ENCODE data around the gene CRHR2.

CRHR2 gene

DNA sequence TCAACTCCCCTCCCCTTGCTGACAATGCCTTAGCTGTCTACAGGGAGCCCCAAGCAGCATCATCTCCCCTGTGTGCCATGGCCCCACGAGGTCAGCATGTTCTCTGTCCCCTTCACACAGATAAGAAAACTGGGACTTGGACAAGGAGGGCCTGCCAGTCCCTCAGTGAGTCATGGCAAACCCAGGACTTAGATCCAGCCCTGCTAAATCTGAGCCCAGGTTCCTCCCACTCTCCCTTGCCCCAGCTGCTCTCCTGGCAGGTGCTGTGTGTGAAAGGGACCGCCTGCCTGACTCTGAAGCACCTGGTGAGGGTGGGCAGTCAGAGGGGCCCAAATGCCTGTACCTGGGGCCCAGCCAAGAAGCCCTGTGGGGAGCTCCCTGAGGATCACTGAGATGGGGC is 7.4 kb downstream of the CRHR2 start:
- peak; percentile 57 for DNase-seq

DNA sequence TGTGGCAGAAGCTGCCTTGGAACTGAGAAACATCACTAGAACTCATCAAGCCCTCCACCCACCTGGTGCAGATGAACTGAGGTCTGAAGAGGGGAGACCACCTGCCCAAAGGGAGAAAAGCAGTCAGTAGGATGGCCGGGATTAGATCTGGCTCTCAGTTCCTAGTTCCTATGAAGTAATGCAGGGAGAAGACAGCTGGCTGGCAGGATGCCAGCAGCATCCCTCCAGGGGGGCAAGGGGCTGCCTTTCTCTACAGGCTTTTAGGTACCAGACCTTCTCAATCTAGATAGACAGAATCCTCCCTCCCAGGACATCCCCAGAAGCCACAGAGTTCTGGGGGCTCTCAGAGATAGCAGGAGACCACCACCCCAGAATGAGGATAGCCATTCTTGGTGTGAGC is 7.8 kb downstream of the CRHR2 start:
- DNase-seq, result peak; percentile 20

DNA sequence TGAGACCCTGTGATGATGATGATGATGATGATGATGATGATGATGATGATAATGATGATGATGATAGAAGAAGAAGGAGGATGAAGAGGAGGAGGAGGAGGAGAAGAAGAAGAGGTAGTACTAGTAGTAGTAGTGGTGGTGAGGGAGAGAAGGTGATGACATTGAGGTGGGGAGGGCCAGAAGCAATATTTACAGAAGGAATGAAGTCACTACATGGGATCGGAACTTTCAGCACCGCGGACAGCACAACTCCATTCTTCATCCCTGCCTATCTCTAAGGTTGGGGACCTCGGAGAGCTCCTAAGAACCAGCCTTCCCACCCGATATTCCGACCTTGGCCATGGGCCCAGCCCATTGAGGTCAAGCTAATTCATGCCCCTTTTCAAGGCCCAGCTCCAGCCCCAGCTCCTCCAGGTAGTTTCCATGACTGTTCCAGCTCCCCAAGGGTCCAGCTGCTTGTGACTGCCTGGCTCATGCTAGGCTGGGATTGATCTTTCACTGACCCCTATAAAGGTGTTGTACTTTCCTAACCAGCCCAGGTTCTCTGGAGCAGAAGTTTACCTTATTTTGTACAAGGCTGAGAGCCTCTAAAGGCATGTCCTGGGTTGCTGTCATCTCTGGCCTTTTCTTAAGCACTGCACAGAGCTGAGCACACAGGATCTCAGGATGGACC is 10.3 kb downstream of the CRHR2 start:
- no peak for DNase-seq

DNA sequence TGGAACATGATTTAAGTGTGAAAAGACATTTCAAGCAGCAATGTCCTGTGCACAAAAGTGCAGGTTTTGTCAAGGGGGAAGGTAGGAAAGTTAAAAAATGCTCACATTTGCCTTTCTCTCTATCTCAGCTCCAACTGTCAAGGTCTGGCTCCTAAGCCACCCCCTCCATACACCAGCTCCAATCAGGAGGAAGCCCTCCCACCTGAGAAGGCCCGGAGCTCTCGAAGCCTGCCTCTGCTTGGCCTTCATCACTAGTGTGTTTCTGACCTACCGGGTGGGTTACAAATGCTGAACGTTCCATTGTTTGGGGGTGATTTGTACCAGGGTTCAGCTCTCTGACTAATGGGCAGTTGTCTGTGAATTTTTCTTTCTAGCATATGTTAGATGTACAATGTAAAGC is 14.2 kb downstream of the CRHR2 start:
- no peak for DNase-seq

DNA sequence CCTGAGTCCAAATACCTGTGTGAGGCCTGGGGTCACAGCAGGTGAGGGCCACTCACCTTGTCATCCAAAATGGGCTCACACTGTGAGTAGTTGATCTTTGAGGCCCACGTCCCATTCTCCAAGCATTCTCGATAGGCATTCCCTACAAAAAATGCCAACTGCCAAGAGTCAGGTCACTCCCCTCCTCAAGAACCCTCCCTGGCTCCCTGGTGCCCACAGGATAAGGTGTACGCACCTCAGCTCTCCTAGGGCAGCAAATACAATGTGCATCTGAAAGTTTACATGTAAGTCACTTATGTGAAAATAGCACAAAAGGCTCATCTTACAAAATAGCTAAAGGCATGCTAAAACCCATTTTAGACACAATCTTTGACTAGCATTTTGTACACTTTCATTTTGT is 15.1 kb downstream of the CRHR2 start:
- DNase-seq, result no peak

- DNase-seq, result no peak
Observed at GRCh38 chr7:30665449-30665848, 16.8 kb downstream of the CRHR2 start.

DNA sequence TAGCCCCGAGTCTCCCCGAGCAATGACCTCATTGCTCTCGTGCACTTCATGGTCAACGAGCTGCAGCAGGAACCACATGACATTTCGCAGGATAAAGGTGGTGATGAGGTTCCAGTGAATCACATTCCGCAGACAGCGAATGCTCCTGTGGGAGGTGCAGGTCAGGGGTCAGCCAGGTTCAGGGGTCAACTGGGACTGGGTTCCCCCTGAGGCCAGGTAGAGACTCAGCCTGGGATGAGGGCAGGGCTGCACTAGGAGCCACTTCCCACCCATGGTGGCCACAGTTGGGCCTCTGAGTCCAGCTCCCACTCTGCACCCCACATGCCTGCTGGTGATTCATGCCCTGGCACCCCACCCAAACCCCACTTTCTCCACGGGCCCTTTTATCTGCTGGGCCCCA is 17.2 kb downstream of the CRHR2 start:
- DNase-seq, result no peak

DNA sequence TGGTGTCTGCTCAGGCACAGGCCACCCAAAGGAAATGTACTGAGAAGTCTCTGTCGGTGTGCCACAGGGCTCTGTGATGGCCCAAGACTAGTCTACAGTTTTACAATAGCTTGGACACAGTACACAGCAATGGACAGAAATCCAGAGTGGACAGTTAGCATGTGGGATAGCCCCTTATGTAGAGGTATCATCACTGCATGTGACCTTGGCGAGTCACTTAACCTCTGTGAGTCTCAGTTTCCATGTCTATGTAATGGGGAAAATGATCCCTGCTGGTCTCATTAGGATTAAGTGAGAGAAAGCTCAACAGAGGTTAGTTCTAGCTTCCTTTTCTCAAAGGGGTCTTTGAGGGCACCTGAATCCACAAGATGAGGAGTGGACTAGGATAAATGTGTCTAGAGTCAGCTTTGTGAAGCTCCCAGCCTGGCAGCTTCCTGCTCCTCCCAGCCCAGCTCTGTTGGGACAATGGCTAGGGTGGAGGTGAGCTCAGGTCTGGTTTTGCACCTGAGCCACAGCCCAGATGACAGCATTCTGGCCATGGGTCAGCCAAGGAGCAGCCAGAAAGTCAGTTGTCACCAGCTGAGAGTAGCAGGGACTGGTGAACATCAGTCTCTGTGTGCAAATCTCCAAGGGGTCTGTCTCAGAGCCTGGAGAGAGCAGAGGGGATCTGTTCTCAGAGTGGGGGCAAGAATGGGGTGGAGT is 17.9 kb downstream of the CRHR2 start:
- no peak for DNase-seq

DNA sequence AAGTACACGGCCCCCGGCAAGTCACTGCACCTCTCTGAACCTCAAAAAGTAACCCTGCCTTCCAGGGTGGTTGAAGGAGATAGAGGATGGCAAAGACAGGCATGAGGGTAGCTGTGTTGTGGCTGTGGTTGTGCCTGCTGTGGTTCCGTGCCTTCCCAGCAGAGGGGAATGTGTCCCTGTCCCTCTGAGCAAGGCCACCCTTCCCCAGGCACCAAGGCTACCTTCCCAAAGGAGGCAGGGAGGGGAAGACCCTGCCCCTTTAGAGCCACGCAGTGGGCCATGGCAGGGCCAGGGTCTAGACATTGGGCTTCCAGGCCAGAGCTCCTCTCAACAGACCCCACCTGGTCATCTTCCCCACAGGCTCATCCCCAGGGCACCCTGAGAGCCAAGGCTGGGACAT is 18.8 kb downstream of the CRHR2 start:
- DNase-seq, result no peak

GRCh38 chr7:30662431-30662939 is 19.8 kb downstream of the CRHR2 start:
- no peak for DNase-seq

DNA sequence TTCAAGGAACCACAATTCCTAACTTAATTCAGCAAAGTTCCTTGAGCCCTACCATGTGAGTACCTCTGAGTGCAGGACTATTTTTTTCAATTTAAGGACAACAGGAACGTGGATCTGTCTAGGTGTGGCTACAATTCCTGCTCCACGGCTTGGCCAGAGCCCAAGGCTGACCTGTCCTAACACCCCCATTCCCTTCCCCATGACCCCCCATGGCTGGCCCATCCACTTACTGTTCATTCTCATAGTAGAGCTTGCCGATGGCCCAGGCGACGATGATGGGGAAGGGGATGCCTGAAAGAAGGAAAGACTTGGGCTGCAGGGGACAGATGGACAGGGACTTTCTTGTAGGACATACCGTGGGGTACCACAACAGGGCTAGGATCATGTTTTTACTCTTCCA is 20.3 kb downstream of the CRHR2 start:
- DNase-seq, result no peak

- DNase-seq, result peak; percentile 77
Observed at GRCh38 chr7:30660331-30661255, 21.7 kb downstream of the CRHR2 start.

- peak; percentile 49 for DNase-seq
Observed at GRCh38 chr7:30659312-30659711, 22.9 kb downstream of the CRHR2 start.

- DNase-seq, result no peak
Observed at GRCh38 chr7:30658479-30659074, 23.7 kb downstream of the CRHR2 start.

DNA sequence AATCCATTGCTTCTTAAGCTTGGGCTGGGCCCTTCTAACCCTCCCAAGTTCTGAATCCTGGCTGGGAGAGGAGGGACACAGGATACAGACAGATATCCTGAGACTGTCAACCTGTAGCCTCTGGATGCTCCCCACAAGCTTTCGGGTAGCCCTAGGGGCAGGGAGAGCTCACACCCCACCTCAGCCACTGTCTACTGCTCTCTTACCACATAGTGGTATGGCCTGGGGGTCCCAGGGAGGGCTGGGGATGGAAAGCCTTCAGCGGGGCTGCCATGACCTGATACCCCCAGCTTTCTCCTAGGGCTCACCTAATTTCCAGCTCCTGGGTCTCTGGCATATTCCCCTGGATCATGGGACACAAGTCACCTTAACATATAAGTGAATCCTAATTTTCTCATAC is 25.1 kb downstream of the CRHR2 start:
- no peak for DNase-seq

DNA sequence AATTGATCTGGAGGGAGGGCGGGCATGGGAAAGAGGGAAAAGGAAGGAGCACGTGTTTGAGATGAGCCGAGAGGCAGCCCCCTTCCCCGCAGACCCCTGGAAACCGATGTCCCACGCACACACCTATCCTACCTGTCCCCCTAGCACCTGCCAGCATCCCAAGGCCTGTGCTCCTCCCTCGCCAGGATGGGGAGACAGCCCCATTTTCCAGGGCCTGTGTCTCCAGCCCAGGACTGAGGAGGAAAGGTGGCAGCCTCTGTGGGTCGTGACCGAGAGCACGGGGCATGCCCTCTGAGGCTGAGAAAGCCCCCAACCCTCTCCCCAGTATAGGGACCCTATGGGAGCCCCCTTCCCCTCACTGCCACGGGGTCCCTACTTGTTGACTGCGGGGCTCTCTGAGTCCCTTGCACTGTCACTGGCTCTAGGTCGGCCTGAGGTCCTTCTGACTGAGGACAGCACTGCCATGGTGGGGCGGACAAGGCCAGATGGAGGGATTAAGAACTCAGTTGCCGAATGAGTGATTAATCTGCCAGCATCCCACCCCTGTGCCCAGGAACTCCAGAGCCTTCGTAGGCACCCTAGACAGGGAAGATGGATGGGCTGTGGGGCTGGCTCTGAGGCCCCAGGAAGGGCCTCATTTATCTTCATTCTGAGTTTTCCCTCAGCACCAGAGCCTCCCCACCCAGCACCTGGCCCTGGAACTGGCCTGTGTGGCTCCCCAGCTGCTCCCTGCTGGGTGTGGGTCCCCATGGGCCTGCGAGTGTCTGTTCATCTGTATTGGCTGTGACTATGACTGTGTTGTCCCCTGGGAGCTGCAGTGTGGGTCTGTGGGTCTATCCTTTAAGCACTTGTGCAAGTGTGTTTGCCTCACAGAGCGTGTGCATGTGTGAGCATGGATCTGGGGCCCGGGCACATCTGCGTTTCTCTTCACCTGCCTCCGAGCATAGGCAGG is 26.0 kb downstream of the CRHR2 start:
- DNase-seq, result no peak

- DNase-seq, result no peak
Observed at GRCh38 chr7:30655096-30655970, 26.9 kb downstream of the CRHR2 start.

DNA sequence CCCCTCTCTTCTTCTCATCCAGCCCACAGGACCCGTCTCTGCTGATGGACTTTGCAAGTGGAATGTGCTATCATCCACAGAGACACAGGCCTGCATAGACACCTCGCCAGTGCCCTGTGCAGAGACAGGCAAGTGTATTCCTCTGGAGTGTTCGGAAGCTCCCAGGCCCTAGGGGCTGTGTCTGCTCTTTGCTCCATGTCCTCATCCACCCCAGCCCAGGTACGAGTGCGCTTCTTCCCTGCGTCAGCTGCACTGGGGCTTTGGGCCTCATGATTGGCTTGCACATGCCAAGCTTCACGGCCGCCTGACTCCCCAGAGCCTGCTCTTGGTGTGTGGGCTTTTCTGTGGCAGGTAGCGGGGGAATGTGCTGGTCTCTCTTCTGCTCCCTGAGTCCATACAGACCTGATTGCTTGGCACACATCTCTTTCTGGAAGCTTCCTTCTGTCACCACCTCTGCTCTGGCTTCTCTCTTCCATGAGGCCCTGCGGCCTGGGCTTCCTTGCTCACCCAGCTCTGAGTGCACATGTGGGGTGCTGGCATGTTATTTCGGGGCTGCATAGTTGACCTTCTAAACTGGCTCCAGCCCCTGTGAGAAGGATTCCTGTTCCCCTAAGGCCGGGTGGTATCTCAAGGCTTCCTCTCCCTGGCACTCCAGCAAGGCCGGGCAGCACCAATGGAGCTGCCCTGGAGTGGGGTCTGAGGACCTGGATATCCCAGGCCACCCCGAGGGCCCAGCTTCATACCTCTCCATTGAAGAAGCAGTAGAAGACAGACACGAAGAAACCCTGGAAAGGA is 27.8 kb downstream of the CRHR2 start:
- DNase-seq, result no peak

DNA sequence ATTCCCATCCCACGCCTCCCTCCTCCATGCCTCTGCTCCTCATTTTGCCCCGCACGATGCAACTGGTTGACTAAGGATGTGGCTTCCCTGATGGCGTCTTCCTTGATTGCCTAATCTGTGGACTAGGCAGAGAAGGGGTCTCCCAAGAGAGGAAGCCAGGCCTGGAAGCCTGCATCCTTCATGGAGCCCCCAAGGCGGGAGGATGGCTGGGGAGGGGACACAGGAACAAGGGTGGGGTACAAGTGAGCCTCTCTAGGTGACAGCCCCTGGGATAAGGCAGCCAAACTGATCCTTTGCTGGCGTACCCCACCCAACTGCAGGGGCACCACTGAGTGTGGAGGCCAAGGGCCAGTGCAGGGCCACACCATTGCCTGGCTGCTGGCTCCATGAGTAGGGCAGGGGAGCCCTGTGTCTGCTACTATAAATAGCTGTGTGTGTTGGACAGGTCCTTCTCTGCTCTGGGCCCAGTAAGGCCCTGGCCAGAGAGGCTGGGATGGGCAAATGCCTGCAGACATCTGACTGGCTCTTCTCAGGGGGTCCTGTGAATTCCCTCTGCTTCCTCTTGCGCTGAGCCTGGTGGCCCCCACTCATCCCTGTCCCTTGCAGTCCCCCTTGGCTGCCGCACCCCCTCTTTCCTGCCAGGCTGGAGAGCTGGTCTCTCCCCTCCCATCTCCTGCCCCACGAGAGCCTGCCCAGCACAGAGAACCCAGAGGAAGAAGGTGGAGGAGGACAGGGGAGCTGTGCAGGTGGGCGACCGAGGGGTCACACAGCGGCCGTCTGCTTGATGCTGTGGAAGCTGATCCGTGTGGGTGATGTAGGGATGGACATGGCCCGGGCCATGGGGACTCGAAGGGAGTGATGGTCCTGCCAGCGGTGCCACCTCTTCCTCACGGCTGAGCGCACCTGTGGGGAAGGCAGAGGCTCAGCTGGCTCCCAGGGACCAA is 29.3 kb downstream of the CRHR2 start:
- DNase-seq, result no peak
